Astrocyte (in vitro differentiated cells and primary cell): ENCODE measurements around the gene SH3BP4.

Source experiments
- CTCF ChIP-seq: IDR thresholded peaks from 2 replicates; pipeline ENCODE4 v1.5.1; 2011; ENCODE audit warnings: low read depth, mild to moderate bottlenecking, inconsistent platforms, low read length, moderate library complexity; ENCODE audit not compliant: insufficient read depth
- EZH2 ChIP-seq: IDR thresholded peaks from 2 replicates; pipeline ENCODE4 v1.6.1; 2012; ENCODE audit warnings: mild to moderate bottlenecking, low read length, inconsistent platforms; ENCODE audit not compliant: insufficient read depth

- TF ChIP-seq CTCF (no peak), EZH2 (no peak)
Measured at GRCh38 chr2:234958746-234959395, 7.1 kb downstream of the SH3BP4 start.
